NCI-H2081 (cell line): ENCODE data around the gene ASNS.

ENCODE experiments used
- DNase-seq, 2 experiments: peaks; one replicate each; lab custom pipeline; 2025; lab: John Stamatoyannopoulos, UW

The ASNS gene

GRCh38 chr7:97842772-97843345 lies 29.3 kb downstream of the ASNS start:
- DNase-seq, result no peak

DNA sequence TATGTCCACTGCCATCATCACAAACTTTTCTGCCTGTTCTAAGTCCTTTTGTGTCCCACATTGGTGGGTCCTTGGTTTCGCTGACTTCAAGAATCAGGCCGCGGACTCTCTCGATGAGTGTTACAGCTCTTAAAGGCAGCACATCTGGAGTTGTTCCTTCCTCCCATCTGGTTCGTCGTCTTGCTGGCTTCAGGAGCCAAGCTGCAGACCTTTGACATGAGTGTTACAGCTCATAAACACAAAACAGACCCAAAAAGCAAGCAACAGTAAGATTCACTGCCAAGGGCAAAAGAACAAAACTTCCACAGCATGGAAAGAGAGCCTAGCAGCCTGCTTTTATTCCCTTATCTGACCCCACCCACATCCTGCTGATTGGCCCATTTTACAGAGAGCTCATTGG lies 30.2 kb downstream of the ASNS start:
- DNase-seq, result no peak

DNA sequence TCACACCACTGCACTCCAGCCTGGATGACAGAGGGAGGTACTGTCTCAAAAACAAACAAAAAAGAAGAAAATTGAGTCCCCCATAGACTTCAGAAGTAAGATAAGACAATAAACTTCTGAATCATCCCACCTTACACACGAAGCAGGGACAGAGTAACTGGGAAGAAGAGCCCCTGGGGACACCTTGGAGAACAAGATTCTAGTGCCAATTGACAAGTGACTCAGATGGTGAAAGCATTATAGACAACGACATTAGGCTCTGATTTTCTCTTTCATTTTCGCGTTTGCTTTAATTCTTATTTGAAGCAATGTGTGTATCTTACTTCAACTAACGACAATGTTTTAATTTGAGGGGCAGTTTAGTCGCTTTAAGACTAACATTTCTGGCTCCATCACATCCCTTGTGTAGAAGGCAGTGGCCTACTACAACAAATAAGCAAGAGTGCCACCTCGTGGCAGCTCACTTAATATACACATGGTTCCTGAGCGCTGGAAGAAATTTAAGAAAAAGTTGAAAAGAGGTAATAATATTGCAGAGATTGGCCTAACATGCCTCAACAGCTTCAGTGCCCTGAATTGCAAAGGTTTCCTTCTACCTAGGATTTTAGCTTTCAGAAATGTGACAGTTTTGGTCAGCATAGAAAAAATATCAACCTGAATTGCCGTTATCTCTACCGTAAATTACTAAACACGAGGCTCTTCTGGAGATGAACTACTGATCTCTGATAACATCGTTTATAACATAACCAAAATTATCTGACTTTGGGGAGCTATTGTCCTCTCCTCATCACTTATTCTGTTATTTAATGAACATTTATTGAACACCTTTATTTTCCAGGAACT lies 36.7 kb downstream of the ASNS start:
- DNase-seq, result peak; percentile 72

GRCh38 chr7:97819161-97819560 lies 53.0 kb downstream of the ASNS start:
- DNase-seq, result peak; percentile 31 to 46

DNA sequence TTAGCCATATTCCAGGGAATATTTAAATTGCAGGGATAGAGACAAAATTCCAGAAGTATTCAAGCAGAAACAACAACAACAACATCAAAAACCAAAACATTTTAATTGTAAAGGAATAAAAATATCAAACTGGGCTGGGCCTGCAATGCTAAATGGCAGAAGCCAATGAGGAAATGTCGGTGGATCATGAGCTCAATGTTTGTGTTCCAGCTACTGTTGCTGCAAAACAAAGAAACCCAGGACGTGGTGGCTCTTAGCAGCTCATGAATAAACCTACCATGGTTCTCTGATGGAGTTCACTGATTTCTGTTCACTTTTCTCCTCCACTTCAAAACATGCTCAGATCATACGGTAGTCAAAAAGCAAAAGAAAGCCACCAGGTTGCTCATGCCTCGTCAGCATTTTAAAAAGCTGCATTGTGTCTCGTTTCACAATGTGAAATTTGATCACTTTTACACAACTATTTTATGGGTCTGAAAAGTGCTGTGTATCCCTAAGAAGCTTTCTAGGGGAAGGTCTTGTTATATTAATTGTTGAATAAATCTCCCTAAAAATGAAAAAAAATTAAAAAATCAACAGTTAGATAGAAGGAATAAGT lies 54.0 kb downstream of the ASNS start:
- DNase-seq, result no peak
